Body of pancreas (tissue), 4 donors: Measurements from ENCODE around the gene KLHL13. TPM values are rescaled to one million over a fixed set of nuclear protein-coding genes. Genes with fewer than 3 reads are reported as not detected.
"Not testable (repeated sequence)": the region's sequence is repeated elsewhere in the genome, so short reads cannot be mapped to it uniquely, and the experiment has no call there.

ENCODE experiments used
- ATAC-seq: fragments of 150-250 bp; one replicate; pipeline ENCODE4 v1.9.1; 2016
- DNase-seq, 4 donors: peaks; one replicate each; pipeline ENCODE4 v3.0.0-alpha.2; 2019
- H3K27ac ChIP-seq, 4 donors: fragments of 200-600 bp; sonication (generic); 1 replicate in 3 of 4; 2 replicates in 1 of 4; pipeline versions ENCODE4 v1.5.1 to v1.6.1; 2016 to 2019; ENCODE audit warnings: mild to moderate bottlenecking in 1 of 4, mixed read lengths in 1 of 4, moderate library complexity in 1 of 4
- H3K27me3 ChIP-seq, 2 donors: fragments of 200-600 bp; sonication (generic); one replicate each; pipeline ENCODE4 v1.6.0; 2016; ENCODE audit warnings: mild to moderate bottlenecking in 1 of 2
- H3K36me3 ChIP-seq, 2 donors: fragments of 200-600 bp; sonication (generic); replicated peaks in 1 of 2; 2 replicates each; pipeline ENCODE4 v1.5.1; 2016; ENCODE audit warnings: low read depth in 2 of 2; ENCODE audit not compliant: insufficient read depth in 1 of 2
- H3K4me1 ChIP-seq: fragments of 200-600 bp; sonication (generic); one replicate; pipeline ENCODE4 v1.6.0; 2016
- H3K4me3 ChIP-seq, 2 donors: fragments of 200-600 bp; sonication (generic); 1 replicate in 1 of 2; 2 replicates in 1 of 2; pipeline ENCODE4 v1.5.1; 2016 to 2019
- H3K9me3 ChIP-seq, 3 donors: fragments of 200-600 bp; sonication (generic); 1 replicate in 2 of 3; 2 replicates in 1 of 3; pipeline ENCODE4 v1.5.1; 2016
- CTCF ChIP-seq, 7 experiments: fragments of 450-650 bp in 4 of 7; fragments of 200-600 bp in 3 of 7; sonication (generic) in 3 of 7; IDR thresholded peaks; one replicate each; pipeline ENCODE4 v1.5.1; 2016 to 2019; ENCODE audit warnings: antibody characterized with exemption in 7 of 7
- POLR2A ChIP-seq, 3 donors: fragments of 450-650 bp; IDR thresholded peaks; one replicate each; pipeline ENCODE4 v1.6.1; 2016; ENCODE audit warnings: antibody characterized with exemption in 3 of 3, mild to moderate bottlenecking in 2 of 3
- WGBS, 2 donors: methylation state at CpG; one replicate each; pipeline ENCODE4 v1.1.5; 2017; 5-methylcytosine and 5-hydroxymethylcytosine counted together
- intact Hi-C: fragments of 100-400 bp; cut with DNase I; formaldehyde crosslinking; loops from one replicate; pipeline ENCODE4 v1.15.1; 2023
- total RNA-seq, 2 donors: library from RNA; depleted of rRNA; stranded (reverse); fragments of >200 nt; gene quantifications; one replicate each; pipeline ENCODE4 v1.1.0, GENCODE V29; 2016

The KLHL13 gene
- total RNA-seq, 2 donors from 2014 or later = 3.0 to 3.4 TPM

- H3K4me3 ChIP-seq = no peak overlapping the region
- no peaks in the 10 kb centered on the region for H3K27me3 ChIP-seq
- 100% methylated on average over 1 of the region's 1 CpG for WGBS, 2 donors
- DNase-seq (no peak), ATAC-seq (no peak)
- no peak overlapping the region for H3K27ac ChIP-seq
- no peaks in the 10 kb centered on the region for H3K4me1 ChIP-seq
- H3K36me3 ChIP-seq = no peaks in the 10 kb centered on the region
- intact Hi-C loops = no loop called here
- no peak for TF ChIP-seq CTCF (IDR thresholded peaks at IDR 0.05)
- TF ChIP-seq POLR2A (IDR thresholded peaks at IDR 0.05) = no peak
- H3K9me3 ChIP-seq = no peaks in the 10 kb centered on the region
Measured at GRCh38 chrX:118026631-118027030, 90.0 kb downstream of the KLHL13 start.

GRCh38 chrX:118025226-118025625 lies 91.4 kb downstream of the KLHL13 start:
- no peak overlapping the region for H3K27ac ChIP-seq
- intact Hi-C loops = no loop called here
- no peaks in the 10 kb centered on the region for H3K4me1 ChIP-seq
- no peaks in the 10 kb centered on the region for H3K27me3 ChIP-seq
- no peak overlapping the region for H3K4me3 ChIP-seq
- no peak for TF ChIP-seq CTCF (IDR thresholded peaks at IDR 0.05)
- TF ChIP-seq POLR2A (IDR thresholded peaks at IDR 0.05) = no peak
- H3K36me3 ChIP-seq = no peaks in the 10 kb centered on the region
- no peak for ATAC-seq
- DNase-seq = no peak
- H3K9me3 ChIP-seq = no peaks in the 10 kb centered on the region
- WGBS, 2 donors = 84 to 94% methylated on average over 4 of the region's 4 CpGs

GRCh38 chrX:118024482-118024881 lies 92.1 kb downstream of the KLHL13 start:
- H3K27me3 ChIP-seq = no peaks in the 10 kb centered on the region
- no peak for DNase-seq
- 33 to 61% methylated on average over 1 of the region's 1 CpG for WGBS, 2 donors
- H3K36me3 ChIP-seq = no peaks in the 10 kb centered on the region
- TF ChIP-seq CTCF (IDR thresholded peaks at IDR 0.05) (no peak), POLR2A (IDR thresholded peaks at IDR 0.05) (no peak)
- no peaks in the 10 kb centered on the region for H3K4me1 ChIP-seq
- no peak overlapping the region for H3K27ac ChIP-seq
- intact Hi-C loops = no loop called here
- ATAC-seq = no peak
- H3K4me3 ChIP-seq = no peak overlapping the region
- no peaks in the 10 kb centered on the region for H3K9me3 ChIP-seq

GRCh38 chrX:118022753-118023152 lies 93.9 kb downstream of the KLHL13 start:
- 59 to 70% methylated on average over 2 of the region's 2 CpGs for WGBS, 2 donors
- Histone ChIP-seq H3K27me3 (no peaks in the 10 kb centered on the region), H3K4me1 (no peaks in the 10 kb centered on the region), H3K36me3 (no peaks in the 10 kb centered on the region), H3K4me3 (no peak overlapping the region), H3K27ac (no peak overlapping the region), H3K9me3 (no peaks in the 10 kb centered on the region)
- no peak for DNase-seq
- TF ChIP-seq CTCF (IDR thresholded peaks at IDR 0.05) (no peak), POLR2A (IDR thresholded peaks at IDR 0.05) (no peak)
- intact Hi-C loops = no loop called here
- no peak for ATAC-seq

GRCh38 chrX:118016422-118016821 lies 100.2 kb downstream of the KLHL13 start:
- H3K27me3 ChIP-seq = no peaks in the 10 kb centered on the region
- DNase-seq = no peak
- no peaks in the 10 kb centered on the region for H3K36me3 ChIP-seq
- intact Hi-C loops = no loop called here
- no peaks in the 10 kb centered on the region for H3K9me3 ChIP-seq
- H3K4me3 ChIP-seq = no peak overlapping the region
- TF ChIP-seq POLR2A (IDR thresholded peaks at IDR 0.05) (no peak), CTCF (IDR thresholded peaks at IDR 0.05) (no peak)
- H3K27ac ChIP-seq = no peak overlapping the region
- ATAC-seq = no peak
- H3K4me1 ChIP-seq = no peaks in the 10 kb centered on the region

- H3K27ac ChIP-seq, H3K27me3 ChIP-seq, H3K36me3 ChIP-seq, H3K4me3 ChIP-seq, DNase-seq, ATAC-seq, intact Hi-C loops, H3K9me3 ChIP-seq, H3K4me1 ChIP-seq: not testable (repeated sequence)
- 98% methylated on average over 6 of the region's 6 CpGs for WGBS, 2 donors
Measured at GRCh38 chrX:118002417-118002816, 114.2 kb downstream of the KLHL13 start.
